GM18508 (cell line): Measurements from ENCODE around the gene SMYD3.
A peak's percentile ranks its signal among the peaks of the same experiment; 100 is the strongest.

Experiments used
- ATAC-seq: cut with Tn5 transposase; IDR thresholded peaks from one replicate; pipeline ENCODE4 v1.9.1; 2021; ENCODE audit warnings: moderate number of reproducible peaks; ENCODE audit not compliant: insufficient read depth, unreplicated experiment

Gene SMYD3

DNA sequence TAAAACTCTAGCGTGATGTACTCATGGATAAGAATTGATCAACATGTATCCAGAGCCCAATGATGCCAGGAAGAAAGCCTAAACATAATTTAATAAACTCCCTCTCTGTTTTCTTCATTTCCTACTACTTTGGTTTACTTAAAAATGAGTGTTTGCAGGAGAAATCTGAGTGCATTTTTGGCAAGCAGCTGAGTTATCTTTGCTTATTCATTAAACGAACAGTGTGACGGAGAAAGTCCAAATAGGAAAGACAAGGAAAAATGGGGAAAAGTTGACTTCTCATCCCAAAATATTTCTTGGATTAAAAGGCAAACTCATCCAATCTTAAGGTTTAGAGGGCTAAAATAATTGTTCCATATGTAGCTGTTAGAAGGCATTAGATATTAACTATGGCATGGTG, 496.7 kb downstream of the SMYD3 start:
- ATAC-seq = no peak

GRCh38 chr1:246008363-246008831, 498.7 kb downstream of the SMYD3 start:
- ATAC-seq = no peak

- ATAC-seq = no peak
Measured at GRCh38 chr1:246005067-246005466, 502.0 kb downstream of the SMYD3 start.

DNA sequence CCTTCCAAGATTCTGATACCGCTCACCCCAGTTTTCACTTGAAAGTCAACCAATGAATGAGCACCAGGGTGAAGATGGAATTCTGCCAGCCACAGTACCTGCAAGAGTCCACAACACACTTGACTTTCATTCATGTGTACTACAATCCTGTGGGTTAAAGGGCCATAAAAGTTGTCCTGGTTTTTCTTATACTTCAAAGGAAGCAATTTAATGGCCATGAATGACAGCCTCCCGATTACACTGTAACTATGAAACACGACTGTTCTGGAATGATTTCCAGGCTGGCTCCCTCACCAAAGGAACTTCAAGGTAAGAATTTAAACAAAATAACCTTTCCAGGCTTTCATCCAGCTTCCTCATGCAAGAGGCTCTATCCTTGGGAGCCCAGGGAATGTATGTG, 502.8 kb downstream of the SMYD3 start:
- no peak for ATAC-seq

- ATAC-seq = no peak
Measured at GRCh38 chr1:246003442-246003730, 503.7 kb downstream of the SMYD3 start.

- ATAC-seq = peak; percentile 59
Measured at GRCh38 chr1:246002725-246003441, 504.2 kb downstream of the SMYD3 start.

DNA sequence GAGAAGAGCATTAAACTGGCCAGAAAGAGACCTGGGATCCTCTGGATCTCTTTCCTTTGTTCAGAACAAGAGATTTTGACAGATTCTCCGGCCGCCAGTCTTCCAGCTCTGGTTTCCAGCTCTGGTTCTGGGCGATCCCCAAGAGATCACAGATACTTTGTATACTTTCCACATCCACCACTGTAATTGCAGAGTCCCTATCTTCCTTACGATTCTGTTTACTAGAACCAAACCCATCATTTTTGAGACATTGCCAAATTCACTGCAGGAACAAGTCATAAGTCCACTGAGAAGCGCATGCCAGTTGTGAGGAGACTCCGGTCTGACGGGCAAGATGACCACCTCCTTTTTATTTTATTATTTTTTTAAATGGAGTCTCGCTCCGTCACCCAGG, 505.2 kb downstream of the SMYD3 start:
- ATAC-seq = no peak

DNA sequence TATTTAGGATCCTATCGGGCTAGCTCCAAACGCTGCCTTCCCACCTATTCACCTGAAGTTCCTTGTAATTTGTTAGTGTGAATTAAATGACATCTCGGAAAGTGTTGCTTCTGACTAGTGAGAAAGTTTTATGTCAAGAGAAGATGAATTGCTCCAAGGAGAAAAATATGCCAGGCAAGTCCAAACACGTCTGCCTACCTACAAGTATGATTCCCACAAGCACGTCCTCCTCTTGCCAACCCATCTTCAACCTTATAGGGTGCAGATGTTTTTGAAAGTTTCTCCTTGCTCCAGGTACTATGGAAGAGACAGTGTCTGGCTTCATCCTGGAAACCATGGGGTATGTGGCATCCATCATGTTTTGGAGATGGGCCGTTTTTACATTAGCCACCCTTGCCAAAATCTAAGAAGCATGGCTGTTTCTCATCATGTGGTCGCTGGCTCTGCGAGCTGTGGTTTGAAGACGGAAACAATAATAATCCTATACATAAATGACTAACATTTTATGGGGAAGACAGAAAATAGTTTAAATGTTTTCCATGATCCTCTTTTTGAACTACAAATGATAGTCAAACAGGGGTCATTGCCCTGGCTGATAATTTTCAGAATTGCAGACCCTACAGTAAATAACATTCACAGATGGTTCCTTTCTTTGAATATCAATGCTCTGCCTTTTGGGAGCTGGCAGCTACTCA, 505.8 kb downstream of the SMYD3 start:
- no peak for ATAC-seq

- no peak for ATAC-seq
Measured at GRCh38 chr1:246000638-246001015, 506.5 kb downstream of the SMYD3 start.

- peak; percentile 71 for ATAC-seq
Measured at GRCh38 chr1:245999697-246000637, 507.1 kb downstream of the SMYD3 start.

DNA sequence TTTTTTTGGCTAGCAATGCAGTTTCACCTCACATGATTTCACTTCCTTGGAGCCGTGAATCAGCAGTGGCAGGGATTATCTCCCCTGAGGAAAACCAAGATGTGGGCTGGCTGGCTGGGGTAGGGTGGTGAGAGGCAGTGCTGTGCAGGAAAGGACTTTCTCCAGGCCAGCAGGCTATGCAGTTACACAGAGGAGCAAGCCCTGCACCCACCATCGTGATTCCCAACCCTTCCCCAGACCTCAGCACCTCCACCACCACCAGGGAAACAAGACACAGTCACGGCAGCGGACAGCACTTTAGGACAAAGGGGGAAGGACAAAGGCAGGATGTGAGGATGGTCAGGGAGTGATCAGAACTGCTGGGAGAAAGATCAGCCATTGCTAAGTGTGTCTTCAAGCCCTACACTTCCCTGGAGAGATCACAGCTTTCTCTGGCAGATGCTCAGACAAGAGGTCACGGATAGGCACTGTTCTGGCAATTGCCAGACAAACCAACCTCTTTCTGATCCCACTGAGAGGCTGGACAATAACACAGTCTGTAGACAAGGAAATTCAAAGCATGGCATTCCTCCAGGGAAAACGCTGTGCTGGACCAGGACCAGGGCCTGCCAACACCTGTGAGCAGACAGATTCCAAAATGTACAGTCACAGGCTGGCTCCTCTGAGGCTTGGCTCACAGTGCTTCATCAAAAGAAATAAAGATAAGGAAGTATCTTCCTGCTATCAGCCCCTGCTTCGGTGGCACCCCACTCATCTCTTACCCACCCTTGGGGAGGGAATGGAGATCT, 509.4 kb downstream of the SMYD3 start:
- no peak for ATAC-seq

GRCh38 chr1:245996811-245997210, 510.3 kb downstream of the SMYD3 start:
- no peak for ATAC-seq

DNA sequence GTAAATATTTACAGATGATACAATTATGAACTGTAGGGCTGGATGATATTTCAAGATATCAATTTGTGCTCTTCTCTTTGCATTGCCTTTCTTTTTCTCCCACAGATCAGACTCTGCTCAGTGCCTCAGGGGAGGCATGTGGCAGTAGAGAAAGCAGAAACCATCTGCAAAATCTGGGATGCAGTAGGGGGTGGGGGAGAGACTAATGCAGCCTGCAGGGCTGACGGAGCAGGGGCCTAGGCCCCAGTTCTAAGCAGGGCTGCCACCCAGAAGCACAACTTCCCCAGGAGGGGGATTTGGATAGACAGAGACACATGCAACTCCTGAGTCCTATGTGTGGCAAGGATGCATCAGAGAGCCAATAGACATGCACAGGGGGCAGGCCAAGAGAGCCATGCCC, 511.6 kb downstream of the SMYD3 start:
- no peak for ATAC-seq

DNA sequence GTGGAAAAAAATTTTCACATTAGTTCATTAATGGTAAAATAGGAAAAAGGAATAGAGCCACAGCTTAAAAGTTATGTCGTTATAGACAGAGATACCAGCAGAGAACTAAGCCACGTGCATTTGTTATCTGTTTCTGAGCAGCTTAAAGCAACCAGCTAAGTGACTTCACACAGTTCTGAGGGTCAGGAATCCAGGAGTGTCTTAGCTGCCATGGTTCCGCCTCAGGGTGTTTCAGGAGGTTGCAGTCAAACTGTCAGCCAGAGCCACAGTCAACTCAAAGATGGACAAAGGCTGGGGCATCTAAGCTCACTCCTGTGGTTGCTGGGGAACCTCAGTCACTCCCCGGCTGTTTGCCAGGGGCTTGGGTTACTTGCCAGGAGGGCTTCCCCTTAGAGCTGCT, 515.8 kb downstream of the SMYD3 start:
- ATAC-seq = no peak

- ATAC-seq = peak; percentile 77
Measured at GRCh38 chr1:245990315-245991022, 516.6 kb downstream of the SMYD3 start.

DNA sequence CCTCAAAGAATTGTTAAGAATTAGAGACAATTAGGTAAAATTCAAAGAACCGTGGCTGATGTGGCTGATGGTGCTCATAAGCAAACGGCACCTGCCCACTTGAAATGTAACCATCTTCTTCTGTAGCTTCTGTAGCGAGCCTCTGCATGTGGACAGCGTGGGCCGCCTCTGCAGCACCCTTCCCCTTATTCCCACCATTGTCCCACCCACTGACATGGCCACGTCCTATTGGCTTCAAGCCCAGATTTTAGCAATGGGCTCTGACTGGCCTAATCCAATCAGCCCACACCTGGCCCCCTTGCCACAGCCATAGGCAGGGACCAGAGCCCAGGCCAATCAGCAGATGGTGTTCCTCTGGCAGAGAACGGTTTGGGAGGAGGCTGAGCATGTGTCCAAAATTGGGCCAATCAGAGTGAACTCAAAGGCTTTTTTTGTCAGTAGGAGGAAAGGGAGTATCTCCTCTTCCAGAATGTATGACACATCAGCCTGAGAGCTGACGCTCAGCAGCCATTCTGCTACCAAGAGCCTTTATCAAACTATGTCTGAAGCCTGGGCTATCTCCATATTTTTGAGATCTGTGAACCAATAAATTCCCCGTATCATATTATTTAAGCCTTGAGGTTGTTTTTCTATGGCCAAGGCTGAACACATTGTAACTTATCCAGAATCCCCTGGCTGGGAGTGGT, 518.5 kb downstream of the SMYD3 start:
- no peak for ATAC-seq

- no peak for ATAC-seq
Measured at GRCh38 chr1:245987997-245988392, 519.1 kb downstream of the SMYD3 start.

DNA sequence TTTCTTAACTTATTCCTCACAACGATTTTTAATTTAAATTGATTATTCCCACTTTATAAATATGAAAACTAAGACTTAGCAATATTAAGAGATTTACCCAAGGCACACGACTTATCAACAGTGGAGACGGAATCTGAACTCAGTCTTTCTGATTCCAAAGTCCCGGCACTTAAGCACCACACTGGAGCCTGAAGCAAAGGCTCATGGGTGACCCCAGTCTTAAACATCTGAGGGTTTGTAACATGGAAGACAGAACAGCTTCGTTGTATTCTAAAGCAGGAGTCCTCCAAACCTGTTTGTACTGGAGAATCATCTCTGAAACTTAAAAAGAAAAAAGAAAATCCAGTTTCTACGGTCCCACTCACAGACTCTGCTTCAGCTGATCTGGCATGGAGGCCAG, 519.5 kb downstream of the SMYD3 start:
- ATAC-seq = no peak

- no peak for ATAC-seq
Measured at GRCh38 chr1:245987219-245987545, 519.9 kb downstream of the SMYD3 start.
